ENCODE measurements around the gene ADARB2. TPM values are rescaled to one million over a fixed set of nuclear protein-coding genes. Genes with fewer than 3 reads are reported as not detected.

ADARB2 gene
- total and polyA plus RNA-seq, 2 experiments from 2014 or later: 2.0 to 5.0 TPM

DNA sequence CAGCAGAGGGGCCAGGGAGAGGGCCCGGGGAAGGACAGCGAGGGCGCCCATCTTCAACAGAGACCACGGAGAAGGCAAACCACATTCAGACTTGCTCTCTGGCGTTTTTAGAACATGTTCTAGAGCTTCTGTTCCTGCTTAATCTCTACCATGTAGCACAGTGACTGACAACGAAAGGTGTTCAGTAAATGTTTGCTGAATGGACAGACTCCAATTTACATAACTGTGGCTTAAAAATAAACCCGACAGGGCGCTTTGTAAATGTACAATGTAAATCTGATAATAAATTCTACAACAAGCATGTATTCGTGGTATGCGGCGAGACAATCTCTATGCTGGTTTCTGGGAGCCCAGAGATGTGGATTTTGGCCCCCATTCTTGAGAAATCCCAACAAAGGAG lies 10.5 kb downstream of the ADARB2 start:
- H3F3A ChIP-seq (replicated peaks; ENCODE audit: low read depth): no peaks in the 10 kb centered on the region
- 0 out of 2 replicates have a peak, but pooled peaks cover 8% of the 10 kb centered on the region for H3K79me2 ChIP-seq (replicated peaks; ENCODE audit: insufficient read depth)
- ATAC-seq: no peak
- Mint-ChIP-seq H3K4me1 (peaks cover 19% of the 10 kb centered on the region), H3K4me3 (no peak overlapping the region), H3K9me3 (no peaks in the 10 kb centered on the region), H3K36me3 (ENCODE audit: low read depth) (no peaks in the 10 kb centered on the region), H3K27me3 (ENCODE audit: insufficient read depth, low read depth, poor library complexity) (peaks cover 5% of the 10 kb centered on the region), H3K27ac (no peak overlapping the region)
- no peak overlapping the region for H3K4me3 ChIP-seq
- no peak for TF ChIP-seq NANOG (IDR thresholded peaks at IDR 0.05; ENCODE audit: borderline replicate concordance)
- TF ChIP-seq EZH2phosphoT487 (IDR thresholded peaks at IDR 0.05; ENCODE audit: unreplicated experiment): no peak
- TF ChIP-seq CREB1 (CRISPR knock-in tag; IDR thresholded peaks at IDR 0.05; ENCODE audit: low read depth): no peak
- no peak for TF ChIP-seq ZNF114 (CRISPR knock-in tag; IDR thresholded peaks at IDR 0.05)
- TF ChIP-seq, protein P1, sequence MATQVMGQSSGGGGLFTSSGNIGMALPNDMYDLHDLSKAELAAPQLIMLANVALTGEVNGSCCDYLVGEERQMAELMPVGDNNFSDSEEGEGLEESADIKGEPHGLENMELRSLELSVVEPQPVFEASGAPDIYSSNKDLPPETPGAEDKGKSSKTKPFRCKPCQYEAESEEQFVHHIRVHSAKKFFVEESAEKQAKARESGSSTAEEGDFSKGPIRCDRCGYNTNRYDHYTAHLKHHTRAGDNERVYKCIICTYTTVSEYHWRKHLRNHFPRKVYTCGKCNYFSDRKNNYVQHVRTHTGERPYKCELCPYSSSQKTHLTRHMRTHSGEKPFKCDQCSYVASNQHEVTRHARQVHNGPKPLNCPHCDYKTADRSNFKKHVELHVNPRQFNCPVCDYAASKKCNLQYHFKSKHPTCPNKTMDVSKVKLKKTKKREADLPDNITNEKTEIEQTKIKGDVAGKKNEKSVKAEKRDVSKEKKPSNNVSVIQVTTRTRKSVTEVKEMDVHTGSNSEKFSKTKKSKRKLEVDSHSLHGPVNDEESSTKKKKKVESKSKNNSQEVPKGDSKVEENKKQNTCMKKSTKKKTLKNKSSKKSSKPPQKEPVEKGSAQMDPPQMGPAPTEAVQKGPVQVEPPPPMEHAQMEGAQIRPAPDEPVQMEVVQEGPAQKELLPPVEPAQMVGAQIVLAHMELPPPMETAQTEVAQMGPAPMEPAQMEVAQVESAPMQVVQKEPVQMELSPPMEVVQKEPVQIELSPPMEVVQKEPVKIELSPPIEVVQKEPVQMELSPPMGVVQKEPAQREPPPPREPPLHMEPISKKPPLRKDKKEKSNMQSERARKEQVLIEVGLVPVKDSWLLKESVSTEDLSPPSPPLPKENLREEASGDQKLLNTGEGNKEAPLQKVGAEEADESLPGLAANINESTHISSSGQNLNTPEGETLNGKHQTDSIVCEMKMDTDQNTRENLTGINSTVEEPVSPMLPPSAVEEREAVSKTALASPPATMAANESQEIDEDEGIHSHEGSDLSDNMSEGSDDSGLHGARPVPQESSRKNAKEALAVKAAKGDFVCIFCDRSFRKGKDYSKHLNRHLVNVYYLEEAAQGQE (IDR thresholded peaks at IDR 0.05; ENCODE audit: unreplicated experiment): no peak
- TF ChIP-seq ZNF331 (CRISPR knock-in tag; IDR thresholded peaks at IDR 0.05; ENCODE audit: low read depth): no peak
- H3K36me3 ChIP-seq (ENCODE audit: insufficient read depth): no peaks in the 10 kb centered on the region
- DNase-seq (ENCODE audit: low spot score): no peak
- H3K4me1 ChIP-seq (ENCODE audit: insufficient read depth): peaks cover 21% of the 10 kb centered on the region; the same call in 1 of the 2 replicates
- no peaks in the 10 kb centered on the region for H3K27me3 ChIP-seq (ENCODE audit: insufficient read depth)
- H4K20me1 ChIP-seq (replicated peaks; ENCODE audit: insufficient read depth): no peaks in the 10 kb centered on the region
- no peaks in the 10 kb centered on the region for H3K9me2 ChIP-seq (ENCODE audit: insufficient read depth)
- H3K4me2 ChIP-seq: no peak overlapping the region
- no peak overlapping the region for H3K27ac ChIP-seq (ENCODE audit: low read depth)
- no peak overlapping the region for H2AFZ ChIP-seq

DNA sequence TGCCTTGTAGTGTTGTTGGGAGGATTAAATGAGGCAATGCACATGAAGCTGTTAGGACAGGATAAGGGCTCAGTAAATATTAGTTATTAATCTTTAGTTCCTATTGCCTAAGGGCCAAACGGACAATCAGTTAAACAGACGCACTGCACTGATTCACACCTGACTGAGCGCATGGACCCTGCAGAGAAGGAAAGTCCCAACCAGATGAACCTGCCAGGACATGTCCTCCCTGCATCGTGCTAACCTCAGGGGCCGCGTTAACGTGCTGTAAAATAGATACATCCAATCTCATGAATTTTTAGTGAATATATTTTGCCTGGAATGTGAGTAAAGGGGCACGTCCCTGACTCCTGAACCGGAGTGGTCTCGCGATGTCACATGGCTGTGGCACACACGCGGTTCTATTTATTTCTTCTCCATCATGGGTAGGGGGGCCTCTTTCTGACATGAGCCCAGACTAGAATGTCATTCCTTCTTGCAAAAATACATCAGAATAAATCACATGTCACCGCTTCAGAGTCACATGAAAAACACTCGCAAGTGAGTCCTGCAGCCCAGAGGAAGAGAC lies 12.3 kb downstream of the ADARB2 start:
- Histone ChIP-seq H4K20me1 (replicated peaks; ENCODE audit: insufficient read depth) (no peaks in the 10 kb centered on the region), H2AFZ (no peak overlapping the region), H3K36me3 (ENCODE audit: insufficient read depth) (no peaks in the 10 kb centered on the region), H3K27me3 (ENCODE audit: insufficient read depth) (no peaks in the 10 kb centered on the region), H3K9me2 (ENCODE audit: insufficient read depth) (no peaks in the 10 kb centered on the region), H3K27ac (ENCODE audit: low read depth) (no peak overlapping the region), H3K79me2 (replicated peaks; ENCODE audit: insufficient read depth) (0 out of 2 replicates have a peak, but pooled peaks cover 2% of the 10 kb centered on the region), H3K4me2 (no peak overlapping the region), H3K4me3 (no peak overlapping the region), H3F3A (replicated peaks; ENCODE audit: low read depth) (no peaks in the 10 kb centered on the region), H3K4me1 (ENCODE audit: insufficient read depth) (0 out of 2 replicates have a peak, but pooled peaks cover 5% of the 10 kb centered on the region)
- Mint-ChIP-seq H3K27me3 (ENCODE audit: insufficient read depth, low read depth, poor library complexity) (peaks cover 7% of the 10 kb centered on the region), H3K36me3 (ENCODE audit: low read depth) (no peaks in the 10 kb centered on the region), H3K27ac (no peak overlapping the region), H3K4me1 (peaks cover 6% of the 10 kb centered on the region), H3K4me3 (no peak overlapping the region), H3K9me3 (no peaks in the 10 kb centered on the region)
- no peak for ATAC-seq
- DNase-seq (ENCODE audit: low spot score): no peak
- TF ChIP-seq JUNB (IDR thresholded peaks at IDR 0.05; ENCODE audit: unreplicated experiment) (no peak), POLR2AphosphoS5 (IDR thresholded peaks at IDR 0.05; ENCODE audit: low read depth) (no peak), CREB1 (CRISPR knock-in tag; IDR thresholded peaks at IDR 0.05; ENCODE audit: low read depth) (no peak), ZNF331 (CRISPR knock-in tag; IDR thresholded peaks at IDR 0.05; ENCODE audit: low read depth) (no peak), NANOG (IDR thresholded peaks at IDR 0.05; ENCODE audit: borderline replicate concordance) (no peak), STAT1 (IDR thresholded peaks at IDR 0.05; ENCODE audit: unreplicated experiment) (no peak)
- TF ChIP-seq, protein P2, sequence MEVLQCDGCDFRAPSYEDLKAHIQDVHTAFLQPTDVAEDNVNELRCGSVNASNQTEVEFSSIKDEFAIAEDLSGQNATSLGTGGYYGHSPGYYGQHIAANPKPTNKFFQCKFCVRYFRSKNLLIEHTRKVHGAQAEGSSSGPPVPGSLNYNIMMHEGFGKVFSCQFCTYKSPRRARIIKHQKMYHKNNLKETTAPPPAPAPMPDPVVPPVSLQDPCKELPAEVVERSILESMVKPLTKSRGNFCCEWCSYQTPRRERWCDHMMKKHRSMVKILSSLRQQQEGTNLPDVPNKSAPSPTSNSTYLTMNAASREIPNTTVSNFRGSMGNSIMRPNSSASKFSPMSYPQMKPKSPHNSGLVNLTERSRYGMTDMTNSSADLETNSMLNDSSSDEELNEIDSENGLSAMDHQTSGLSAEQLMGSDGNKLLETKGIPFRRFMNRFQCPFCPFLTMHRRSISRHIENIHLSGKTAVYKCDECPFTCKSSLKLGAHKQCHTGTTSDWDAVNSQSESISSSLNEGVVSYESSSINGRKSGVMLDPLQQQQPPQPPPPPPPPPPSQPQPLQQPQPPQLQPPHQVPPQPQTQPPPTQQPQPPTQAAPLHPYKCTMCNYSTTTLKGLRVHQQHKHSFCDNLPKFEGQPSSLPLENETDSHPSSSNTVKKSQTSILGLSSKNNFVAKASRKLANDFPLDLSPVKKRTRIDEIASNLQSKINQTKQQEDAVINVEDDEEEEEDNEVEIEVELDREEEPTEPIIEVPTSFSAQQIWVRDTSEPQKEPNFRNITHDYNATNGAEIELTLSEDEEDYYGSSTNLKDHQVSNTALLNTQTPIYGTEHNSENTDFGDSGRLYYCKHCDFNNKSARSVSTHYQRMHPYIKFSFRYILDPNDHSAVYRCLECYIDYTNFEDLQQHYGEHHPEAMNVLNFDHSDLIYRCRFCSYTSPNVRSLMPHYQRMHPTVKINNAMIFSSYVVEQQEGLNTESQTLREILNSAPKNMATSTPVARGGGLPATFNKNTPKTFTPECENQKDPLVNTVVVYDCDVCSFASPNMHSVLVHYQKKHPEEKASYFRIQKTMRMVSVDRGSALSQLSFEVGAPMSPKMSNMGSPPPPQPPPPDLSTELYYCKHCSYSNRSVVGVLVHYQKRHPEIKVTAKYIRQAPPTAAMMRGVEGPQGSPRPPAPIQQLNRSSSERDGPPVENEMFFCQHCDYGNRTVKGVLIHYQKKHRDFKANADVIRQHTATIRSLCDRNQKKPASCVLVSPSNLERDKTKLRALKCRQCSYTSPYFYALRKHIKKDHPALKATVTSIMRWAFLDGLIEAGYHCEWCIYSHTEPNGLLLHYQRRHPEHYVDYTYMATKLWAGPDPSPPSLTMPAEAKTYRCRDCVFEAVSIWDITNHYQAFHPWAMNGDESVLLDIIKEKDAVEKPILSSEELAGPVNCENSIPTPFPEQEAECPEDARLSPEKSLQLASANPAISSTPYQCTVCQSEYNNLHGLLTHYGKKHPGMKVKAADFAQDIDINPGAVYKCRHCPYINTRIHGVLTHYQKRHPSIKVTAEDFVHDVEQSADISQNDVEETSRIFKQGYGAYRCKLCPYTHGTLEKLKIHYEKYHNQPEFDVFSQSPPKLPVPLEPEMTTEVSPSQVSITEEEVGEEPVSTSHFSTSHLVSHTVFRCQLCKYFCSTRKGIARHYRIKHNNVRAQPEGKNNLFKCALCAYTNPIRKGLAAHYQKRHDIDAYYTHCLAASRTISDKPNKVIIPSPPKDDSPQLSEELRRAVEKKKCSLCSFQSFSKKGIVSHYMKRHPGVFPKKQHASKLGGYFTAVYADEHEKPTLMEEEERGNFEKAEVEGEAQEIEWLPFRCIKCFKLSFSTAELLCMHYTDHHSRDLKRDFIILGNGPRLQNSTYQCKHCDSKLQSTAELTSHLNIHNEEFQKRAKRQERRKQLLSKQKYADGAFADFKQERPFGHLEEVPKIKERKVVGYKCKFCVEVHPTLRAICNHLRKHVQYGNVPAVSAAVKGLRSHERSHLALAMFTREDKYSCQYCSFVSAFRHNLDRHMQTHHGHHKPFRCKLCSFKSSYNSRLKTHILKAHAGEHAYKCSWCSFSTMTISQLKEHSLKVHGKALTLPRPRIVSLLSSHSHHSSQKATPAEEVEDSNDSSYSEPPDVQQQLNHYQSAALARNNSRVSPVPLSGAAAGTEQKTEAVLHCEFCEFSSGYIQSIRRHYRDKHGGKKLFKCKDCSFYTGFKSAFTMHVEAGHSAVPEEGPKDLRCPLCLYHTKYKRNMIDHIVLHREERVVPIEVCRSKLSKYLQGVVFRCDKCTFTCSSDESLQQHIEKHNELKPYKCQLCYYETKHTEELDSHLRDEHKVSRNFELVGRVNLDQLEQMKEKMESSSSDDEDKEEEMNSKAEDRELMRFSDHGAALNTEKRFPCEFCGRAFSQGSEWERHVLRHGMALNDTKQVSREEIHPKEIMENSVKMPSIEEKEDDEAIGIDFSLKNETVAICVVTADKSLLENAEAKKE (CRISPR knock-in tag; IDR thresholded peaks at IDR 0.05): no peak
